GM18498 (cell line): ENCODE measurements around the gene RASAL3.

ENCODE experiments used
- ATAC-seq: cut with Tn5 transposase; IDR thresholded peaks from one replicate; pipeline ENCODE4 v1.9.1; 2021; ENCODE audit warnings: mild to moderate bottlenecking, moderate library complexity; ENCODE audit not compliant: unreplicated experiment

RASAL3 gene

DNA sequence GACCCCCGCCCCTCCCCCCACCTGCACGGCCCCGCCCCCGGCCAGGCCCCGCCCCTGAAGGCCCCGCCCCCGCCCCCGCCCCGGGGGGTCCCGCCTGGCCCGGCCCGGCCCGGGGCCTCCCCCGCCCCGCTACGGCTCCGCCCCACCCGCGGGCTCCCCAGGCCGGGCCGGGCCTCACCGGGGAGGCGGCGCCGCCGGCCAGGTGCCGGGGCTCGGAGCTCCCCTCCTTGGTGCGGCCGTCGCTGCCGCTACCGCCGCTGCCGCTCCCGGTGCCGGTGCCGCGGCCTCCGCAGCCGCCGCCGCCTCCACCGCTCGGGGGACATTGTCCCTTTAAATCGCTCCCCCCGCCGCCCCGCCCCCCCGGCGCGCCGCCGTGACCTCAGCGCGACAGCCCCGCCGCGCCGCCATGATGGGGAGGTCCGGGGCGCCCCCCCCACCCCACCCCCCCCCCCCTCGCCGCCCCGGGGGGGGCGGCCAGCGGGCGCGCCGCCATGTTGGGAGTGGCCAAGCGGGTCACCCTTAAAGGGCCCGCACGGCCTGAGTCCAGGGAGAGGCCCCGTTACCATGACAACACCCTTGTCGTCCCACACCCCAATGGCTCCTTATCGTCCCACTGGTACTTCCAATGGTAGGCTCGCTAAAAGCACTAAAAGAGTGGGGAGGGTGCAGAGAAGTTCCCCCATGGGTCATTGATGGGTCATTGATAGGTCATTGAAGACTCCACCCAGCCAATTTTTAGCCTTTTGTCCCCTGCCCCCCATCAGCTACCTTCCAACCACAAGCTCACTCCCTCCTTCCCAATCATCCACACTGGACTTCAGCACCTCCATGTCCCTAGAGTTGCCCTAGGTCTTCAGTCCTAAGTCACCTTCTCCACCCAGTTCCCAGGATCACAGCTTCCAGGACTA lies 14.5 kb downstream of the RASAL3 start, which contains the start of gene WIZ:
Gene WIZ, minus strand, starts transcription at position 337 of the 908 bp plus-strand sequence. CDS start 1,649 bp downstream, outside the sequence.
- peak; percentile 52 for ATAC-seq

DNA sequence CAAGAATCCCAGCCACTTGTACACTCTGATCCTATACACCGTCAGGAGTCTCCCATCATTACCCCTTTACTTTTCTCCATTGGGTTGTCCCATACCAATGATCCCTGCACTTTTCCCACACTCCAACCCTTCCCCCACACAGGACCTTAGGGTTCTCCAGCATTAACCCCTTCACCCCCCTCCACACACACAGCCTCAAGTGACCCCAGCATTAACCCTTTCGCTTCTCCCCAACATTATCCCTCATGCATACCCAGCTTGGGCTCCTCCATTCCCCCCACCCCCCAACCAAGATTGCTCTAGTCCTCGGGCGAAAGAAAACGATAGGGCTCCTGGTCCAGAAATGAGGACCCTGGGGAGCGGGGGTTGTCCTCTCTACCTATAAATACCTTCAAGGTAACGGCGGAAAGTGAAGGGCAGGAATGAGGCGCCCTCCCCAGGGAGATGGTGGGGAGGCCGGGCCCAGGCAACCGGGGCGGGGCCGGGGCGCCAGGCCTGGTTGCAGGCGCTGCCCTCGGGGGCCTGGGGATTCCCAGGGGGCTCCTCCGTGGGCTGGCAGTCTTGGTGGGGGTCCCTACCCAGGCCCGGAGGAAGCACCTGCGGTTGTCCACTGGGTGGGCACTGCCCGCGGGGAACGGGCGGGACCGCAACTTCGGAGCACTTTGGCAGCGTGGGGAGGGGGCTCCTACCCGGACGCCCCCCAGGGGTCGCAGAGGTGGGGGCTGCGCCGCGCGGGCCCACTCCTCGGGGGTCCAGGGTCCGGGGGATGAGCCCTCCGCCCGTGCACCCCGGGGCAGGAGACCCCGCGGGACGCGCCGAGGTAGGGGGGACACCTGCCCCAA lies 15.3 kb downstream of the RASAL3 start:
- peak; percentile 13 for ATAC-seq

DNA sequence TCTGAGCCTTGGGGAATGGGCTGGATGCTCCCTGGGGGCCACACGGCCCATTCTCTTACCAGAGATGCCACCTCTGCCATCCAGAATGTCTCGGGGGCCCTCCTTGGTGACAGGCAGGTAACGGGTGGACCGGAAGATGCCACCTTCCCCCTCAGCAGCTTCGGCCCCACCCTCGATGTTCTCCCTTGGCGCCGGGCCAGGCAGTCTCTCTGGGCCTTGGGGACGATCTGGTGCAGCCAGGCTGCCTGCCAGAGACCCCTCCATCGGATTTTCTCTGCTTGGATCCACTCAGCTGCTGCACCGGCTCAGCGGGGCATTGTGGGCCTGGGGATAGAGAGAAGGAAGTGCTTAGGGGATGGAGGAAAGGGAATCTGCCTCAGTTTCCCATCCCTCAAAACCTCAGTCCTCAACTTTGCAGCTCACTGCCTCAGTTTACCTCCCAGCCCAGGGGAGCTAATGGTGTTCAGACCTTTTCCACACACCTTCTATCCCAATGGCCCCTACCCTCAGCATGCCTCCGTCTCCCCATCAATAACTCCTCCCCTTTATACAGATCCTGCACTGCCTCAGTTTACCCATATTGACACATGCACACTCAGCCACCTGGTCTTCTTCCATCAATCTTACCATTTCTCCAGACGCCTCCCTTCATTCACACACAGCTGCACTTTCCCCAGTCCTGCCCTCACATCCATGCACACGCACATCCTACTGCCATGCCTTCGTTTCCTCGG lies 16.1 kb downstream of the RASAL3 start:
- no peak for ATAC-seq

DNA sequence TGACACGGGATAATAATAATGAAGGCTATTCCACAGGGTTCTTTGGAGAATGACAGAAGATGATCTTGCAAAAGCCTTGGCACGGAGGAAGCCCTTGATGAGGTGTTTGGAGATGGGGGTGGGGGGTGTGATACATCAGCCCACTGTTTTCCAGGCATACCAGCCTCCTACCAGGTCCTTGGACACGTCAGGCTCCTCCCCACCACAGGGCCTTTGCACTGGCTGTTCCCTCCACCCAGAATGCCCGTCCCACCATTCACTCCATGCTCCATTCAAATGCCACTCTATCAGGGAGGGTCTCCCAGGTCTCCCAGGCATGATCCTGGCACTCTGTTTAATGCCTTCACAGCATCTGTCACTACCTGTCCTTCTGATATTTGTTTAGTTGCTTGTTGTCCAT lies 17.3 kb downstream of the RASAL3 start:
- no peak for ATAC-seq

DNA sequence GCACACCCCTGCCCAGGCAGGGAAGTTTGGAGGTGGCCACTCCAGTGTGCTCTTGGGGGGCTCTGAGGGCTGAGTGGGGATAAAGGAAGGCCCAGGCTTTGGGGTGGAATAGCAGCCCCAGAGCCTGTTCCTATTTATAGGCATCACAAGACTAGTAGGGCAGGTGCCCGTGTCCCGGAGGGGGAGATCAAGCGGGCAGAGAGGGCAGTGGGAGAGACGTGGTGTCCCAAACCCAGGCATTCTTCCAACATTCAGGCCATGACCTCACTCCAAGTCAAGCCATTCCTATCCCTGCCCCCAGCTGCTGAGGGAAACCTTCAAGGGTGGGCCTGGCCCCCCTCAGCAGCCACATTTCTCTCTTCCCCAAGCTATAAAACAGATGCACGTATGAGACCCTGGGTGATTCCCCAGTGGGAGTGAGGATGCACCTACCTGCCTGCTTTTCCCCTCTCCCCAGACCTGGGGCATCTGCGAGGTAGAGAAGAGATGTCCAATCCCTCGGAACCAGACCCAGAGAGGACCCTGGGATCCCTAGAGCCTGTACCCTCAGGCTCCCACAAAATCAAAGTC lies 18.5 kb downstream of the RASAL3 start:
- ATAC-seq: no peak

DNA sequence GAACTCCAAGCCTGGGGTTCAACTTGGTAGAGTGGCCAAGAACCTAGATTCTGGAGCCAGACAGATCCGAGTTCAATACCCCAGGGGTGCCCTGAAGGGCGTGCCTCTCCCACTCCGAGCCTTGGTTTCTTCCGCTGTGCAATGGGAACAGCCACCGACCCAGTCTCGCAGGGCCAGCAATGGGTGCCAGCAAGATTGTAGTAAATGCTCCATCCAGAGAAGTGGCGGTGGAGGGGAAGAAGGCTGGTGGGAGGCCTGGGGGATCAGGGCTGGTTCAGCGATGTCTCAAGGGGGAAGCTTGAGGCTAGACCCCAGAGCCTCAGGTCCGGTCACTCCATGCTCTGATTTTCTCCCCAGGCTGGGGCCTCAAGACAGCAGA lies 19.1 kb downstream of the RASAL3 start:
- no peak for ATAC-seq

DNA sequence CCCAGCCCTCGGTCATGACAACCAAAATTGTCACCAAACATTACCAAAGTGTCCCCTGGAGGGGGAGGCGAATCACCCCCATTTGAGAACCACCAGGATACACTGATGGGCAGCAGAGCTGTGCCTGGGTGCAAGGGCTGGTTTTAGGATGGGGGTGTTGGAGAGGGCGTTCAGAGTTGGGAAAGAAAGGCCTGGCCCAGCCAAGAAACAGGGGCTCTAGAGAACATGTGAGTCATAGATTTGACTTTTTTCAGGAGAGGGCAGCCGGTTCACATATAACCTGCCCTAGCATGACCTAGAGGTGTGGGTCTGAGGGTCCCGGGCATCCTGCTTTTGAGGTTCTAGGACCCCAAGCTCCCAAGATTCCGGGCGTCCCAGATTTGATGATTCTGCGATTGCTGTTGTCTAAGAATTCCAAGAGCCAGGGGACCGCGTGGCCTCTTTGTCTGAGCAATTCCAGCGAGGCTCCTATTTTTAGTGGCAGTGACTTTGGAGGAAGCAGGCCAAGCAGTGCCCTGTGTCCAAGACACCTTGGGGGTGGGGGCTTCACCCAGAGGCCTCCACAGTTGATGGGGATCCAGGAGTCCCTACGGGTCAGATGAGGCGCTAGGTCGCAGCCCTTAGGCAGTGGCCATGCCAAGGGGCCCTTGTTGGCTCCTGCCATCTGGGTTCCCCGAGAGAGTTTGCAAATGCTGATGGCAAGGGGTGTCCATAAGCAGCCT lies 19.7 kb downstream of the RASAL3 start:
- ATAC-seq: no peak

DNA sequence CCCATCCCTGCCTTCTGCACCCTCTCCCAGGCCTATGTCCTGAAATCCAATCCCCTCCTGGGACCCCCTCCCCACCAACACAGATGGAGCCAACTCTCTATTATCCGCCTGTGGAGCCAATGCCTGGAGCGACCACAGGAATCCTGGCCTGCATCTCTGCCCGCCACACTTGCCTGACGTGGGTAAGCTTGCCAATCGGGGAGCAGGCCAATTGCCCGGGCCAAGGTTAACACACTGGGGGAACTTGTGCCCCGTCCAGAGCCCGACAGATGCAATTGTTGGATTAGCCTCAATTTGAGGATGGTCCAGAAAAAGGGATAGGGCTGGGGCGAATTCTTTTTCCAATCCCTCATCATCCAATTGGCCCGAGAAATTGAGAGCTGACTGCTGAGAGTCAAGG lies 20.5 kb downstream of the RASAL3 start:
- ATAC-seq: no peak

DNA sequence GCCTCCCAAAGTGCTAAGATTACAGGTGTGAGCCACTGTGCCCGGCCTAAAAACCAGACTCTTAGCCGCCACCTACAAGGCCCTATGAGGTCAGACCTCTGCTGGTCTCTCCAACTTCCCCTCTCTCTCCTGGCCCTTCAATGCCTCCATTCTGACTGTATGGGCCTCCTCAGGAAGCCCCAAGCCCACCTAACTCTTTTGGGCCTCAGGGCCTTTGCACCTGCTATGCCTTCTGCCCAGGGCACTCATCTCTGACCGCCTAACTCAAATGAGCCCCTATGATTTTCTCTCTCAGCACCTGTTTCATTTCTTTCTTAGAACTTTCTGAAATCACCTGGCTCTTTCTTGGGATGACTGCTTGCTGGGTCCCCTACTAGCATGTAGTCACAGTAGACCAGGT lies 21.0 kb downstream of the RASAL3 start:
- no peak for ATAC-seq

DNA sequence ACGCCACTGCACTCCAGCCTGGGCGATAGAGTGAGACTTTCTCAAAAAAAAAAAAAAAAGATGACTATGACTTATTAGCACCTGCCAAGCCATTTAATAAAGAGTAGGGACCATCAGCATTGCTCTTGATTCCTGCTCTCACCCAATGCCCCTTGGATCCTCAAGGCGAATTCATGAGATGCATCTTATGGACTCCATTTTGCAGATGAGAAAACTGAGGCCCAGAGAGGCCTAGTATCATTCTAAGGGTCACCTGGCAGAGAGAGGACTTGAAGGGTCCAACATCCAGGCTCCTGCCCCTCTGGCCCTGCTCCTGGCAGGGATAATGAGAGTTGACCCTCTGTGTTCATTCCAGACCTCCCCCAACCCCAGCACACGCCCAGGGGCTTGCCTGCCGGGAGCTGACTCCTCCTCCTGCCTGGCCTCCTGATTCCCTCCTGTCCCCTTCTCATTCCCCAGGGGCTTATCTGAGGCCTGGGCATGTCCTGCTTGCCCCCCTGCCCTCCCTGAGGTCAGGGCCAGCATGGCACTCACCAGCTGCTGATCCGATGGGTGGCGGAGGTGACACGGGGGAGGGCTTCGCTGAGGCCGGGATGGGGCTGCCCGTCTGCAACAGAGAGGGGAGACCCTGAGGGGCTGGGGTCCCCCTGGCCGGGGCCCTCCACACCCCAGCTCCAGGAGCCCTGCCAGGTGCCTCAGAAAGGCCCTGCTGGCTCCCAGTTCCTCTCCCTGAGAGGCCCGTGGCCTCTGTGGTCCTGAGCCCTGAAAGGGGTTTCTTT lies 22.0 kb downstream of the RASAL3 start:
- no peak for ATAC-seq

DNA sequence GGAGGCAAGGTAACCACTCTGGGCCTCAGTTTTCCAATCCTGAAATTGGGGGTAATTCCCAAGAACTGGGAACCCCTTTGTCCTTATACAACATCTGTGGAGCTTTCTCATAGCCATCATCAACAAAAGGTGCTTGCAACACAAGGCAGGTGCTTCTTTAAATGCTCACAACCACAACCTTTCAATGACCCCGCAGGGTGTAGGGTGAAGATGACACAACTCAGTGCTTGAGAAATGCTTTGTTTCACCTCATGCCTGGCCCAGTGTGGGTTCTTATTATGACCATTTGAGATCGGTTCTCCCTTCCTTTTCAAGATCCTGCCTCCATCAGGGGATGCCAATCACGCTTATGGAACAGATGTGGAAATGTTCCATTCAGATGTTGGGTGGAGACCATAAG lies 23.0 kb downstream of the RASAL3 start:
- no peak for ATAC-seq

DNA sequence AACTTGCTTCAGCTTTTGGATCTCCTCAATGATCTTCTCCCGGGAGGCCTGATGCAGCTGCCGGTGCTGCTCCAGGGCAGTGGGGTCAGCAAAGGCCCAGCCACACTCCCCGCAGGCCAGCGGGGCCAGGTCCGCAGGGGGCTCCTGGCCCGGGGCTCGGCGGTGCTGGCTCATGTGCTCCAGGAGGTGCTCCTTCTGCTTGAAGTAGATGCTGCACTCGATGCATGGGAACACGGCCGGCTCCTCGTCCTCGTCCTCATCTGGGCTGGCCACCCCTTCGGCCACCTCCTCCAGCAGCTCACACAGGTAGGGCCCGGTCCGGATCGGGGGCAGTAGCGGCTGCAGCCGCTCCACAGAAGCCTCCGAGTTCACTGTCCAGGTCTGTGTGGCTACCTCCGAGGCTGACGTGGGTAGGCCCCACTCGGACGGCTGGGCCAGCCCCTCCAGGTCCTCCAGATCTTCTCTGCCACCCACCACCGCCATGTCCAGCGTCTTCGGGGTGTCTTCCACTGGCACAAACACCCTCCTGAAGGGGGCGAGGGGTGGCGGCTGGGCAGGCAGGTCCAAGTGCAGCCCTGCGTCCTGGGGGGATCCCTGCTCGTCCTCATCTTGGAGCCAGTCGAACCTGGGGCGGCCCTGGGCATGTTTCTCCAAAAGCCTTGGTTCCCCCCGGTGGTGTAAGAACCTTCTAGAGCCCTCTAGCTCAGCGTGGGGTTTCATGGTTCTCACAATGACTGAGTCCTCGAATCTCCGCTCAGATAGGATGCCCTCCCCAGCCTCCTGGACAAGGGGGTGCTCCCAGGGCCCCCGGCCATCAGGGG lies 24.3 kb downstream of the RASAL3 start:
- no peak for ATAC-seq

DNA sequence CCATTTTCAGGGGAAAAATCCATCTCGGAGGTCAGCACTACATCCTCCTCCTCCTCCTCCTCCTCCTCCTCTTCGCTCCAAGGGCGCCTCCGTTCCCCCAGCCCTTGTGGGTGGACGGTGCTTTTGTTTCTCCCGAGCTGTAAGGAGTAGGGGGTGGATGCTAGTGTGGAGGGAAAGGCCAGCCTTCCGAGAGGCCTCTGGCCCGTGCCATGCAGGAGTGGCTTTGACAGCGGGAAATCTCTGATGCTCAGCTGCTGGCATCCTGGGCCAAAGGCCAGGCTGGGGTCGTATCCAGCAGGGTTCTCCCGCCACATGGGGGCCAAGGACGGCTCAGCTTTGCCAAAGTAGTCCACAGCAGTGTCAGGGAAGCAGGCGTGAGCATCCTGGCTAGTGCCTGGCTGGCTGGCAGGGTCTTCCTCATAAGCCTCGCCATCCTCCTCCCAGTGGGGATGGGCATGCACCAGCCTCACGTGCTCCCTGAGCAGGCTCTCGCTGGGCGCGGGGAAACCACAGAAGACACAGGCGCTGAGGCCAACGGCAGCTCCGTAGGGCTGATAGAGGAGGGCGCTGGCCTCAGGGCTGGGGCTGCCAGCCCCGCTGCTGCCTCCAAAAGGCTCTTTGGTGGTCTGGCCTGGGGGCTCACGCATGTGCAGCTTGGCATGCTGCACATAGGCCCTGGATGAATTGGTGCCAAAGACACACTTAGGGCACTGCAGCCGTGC lies 25.1 kb downstream of the RASAL3 start:
- ATAC-seq: no peak

DNA sequence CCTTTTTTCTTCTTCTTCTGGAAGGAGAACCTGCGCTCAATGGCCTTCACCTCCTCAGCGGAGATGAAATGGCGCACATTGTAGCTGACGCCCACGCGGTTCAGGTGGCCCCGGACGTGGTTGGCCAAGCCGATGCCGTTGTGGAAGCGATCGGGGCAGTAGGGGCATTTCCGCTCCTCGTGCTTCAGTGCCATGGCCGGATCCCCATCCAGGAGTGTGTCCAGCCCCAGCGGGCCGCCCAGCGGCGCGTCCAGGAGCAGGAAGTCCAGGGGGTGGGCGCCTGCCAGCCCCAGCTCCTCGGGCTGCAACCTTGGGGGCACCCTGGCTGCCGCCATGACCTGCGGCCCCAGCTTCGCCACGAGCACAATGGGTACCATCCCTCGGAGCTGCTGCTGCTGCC lies 25.8 kb downstream of the RASAL3 start:
- no peak for ATAC-seq

DNA sequence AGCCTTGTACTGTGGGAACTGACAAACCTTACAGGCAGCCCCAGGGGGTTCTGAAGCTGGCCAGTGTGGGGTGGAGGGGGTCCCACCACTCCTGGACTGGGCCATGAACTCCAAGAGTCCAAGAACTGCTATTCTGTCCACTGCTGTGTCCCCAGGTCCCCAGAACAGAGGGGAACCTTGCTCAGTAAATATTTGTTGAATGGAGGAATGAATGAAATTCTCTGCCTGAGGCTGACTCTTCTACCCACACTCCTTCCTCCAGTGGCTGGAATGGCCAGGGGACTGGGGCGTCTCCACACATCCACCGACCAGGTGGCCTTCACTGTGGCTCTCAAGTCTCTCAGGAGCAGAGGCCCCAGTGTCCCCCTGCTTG lies 26.2 kb downstream of the RASAL3 start:
- ATAC-seq: no peak

DNA sequence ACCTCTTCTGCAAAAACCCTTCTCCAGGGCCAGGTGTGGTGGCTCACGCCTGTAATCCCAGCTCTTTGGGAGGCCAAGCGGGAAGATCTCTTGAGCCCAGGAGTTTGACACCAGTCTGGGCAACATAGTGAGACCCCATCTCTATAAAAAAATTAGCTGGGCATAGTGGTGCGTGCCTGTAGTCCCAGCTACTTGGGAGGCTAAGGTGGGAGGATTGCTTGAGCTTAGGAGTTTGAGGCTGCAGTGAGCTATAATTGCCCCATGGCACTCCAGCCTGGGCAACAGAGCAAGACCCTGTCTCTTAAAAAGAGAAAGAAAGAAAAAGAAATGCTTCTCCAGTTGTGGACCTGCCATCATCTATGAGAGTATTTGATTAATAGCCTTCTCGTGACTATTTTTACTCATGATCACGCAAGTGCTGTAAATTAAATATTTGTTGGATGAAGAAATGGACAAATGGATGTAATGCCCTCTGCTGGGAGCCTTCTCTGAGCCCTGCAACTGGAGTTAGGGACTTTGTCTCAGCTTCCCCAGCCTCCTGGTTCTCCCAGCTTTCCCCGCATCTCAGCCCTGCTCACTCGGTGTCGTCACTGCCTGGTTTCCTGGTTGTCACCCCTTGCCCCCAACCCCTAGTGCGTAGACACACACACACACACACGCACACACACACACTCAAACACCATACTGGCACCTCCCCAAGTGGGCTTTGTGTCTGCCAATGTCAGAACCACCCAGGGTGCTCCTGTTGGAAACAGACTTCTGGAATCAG lies 26.8 kb downstream of the RASAL3 start:
- ATAC-seq: no peak

DNA sequence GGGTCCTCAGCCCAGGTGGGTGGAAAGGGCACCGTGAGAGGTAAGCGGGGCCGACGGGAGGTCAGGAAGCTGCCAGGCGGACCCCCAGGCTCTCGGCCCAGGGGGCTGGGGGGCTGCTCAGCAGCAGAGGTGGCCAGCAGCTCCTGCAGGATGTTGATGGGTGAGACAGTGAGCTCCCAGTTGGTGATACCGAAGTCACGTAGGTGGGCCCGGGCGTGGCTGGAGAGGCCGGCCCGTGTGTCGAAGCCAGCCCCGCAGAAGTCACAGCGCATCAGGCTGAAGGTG lies 27.6 kb downstream of the RASAL3 start:
- ATAC-seq: no peak
